CD4-positive, alpha-beta memory T cell (primary cell): ENCODE measurements around the gene PAM. TPM values are rescaled to one million over a fixed set of nuclear protein-coding genes. Genes with fewer than 3 reads are reported as not detected.

Experiments
- CTCF ChIA-PET: fragments of 350-600 bp; sonication (Branson Sonifier 250); formaldehyde crosslinking; loops from one replicate; lab custom pipeline; 2021; ENCODE audit warnings: inconsistent platforms; ENCODE audit not compliant: partially characterized antibody; lab: Charles Lee
- POLR2A ChIA-PET: fragments of 350-600 bp; sonication (Branson Sonifier 250); formaldehyde crosslinking; loops from one replicate; lab custom pipeline; 2021; ENCODE audit not compliant: partially characterized antibody; lab: Charles Lee
- DNase-seq, 5 donors: peaks; one replicate each; pipeline versions ENCODE4 v3.0.0 to v3.0.0-alpha.2; 2020 to 2022; ENCODE audit warnings: mixed read lengths in 1 of 5
- H3K27ac ChIP-seq: one replicate; pipeline ENCODE4 v1.7.0; 2013; ENCODE audit warnings: low read depth, low read length
- H3K27me3 ChIP-seq: 2 replicates; pipeline ENCODE4 v1.7.0; 2013; ENCODE audit warnings: mild to moderate bottlenecking, low read length, moderate library complexity; ENCODE audit not compliant: insufficient read depth
- H3K36me3 ChIP-seq: 2 replicates; pipeline ENCODE4 v1.7.0; 2013; ENCODE audit warnings: mild to moderate bottlenecking, low read length, moderate library complexity; ENCODE audit not compliant: insufficient read depth
- H3K4me1 ChIP-seq: 2 replicates; pipeline ENCODE4 v1.7.0; 2013; ENCODE audit warnings: mild to moderate bottlenecking, low read length, moderate library complexity; ENCODE audit not compliant: insufficient read depth
- H3K4me3 ChIP-seq, 2 donors: one replicate each; pipeline ENCODE4 v1.7.0; 2013; ENCODE audit warnings: low read length in 2 of 2, mild to moderate bottlenecking in 1 of 2
- H3K9me3 ChIP-seq, 2 donors: one replicate each; pipeline ENCODE4 v1.7.0; 2013; ENCODE audit warnings: low read length in 2 of 2, control low read depth in 1 of 2; ENCODE audit not compliant: control insufficient read depth in 1 of 2
- H3K27ac Mint-ChIP-seq, 7 donors: one replicate each; pipeline ENCODE4 v1.8.0; 2020 to 2021; ENCODE audit warnings: mixed read lengths in 7 of 7, mild to moderate bottlenecking in 6 of 7, inconsistent platforms in 3 of 7, moderate library complexity in 3 of 7
- H3K27me3 Mint-ChIP-seq, 2 donors: one replicate each; pipeline ENCODE4 v1.8.0; 2020 to 2021; ENCODE audit warnings: mixed read lengths in 2 of 2
- H3K36me3 Mint-ChIP-seq, 2 donors: one replicate each; pipeline ENCODE4 v1.8.0; 2020 to 2021; ENCODE audit warnings: mixed read lengths in 2 of 2, inconsistent platforms in 1 of 2, mild to moderate bottlenecking in 1 of 2
- H3K4me1 Mint-ChIP-seq, 4 donors: one replicate each; pipeline ENCODE4 v1.8.0; 2020 to 2021; ENCODE audit warnings: mixed read lengths in 4 of 4, mild to moderate bottlenecking in 1 of 4
- H3K4me3 Mint-ChIP-seq, 8 donors: one replicate each; pipeline ENCODE4 v1.8.0; 2020 to 2021; ENCODE audit warnings: mixed read lengths in 8 of 8, mild to moderate bottlenecking in 7 of 8, moderate library complexity in 6 of 8, inconsistent platforms in 3 of 8
- H3K9me3 Mint-ChIP-seq, 8 donors: one replicate each; pipeline ENCODE4 v1.8.0; 2020 to 2021; ENCODE audit warnings: mixed read lengths in 8 of 8, mild to moderate bottlenecking in 5 of 8, inconsistent platforms in 3 of 8, moderate library complexity in 1 of 8
- intact Hi-C: fragments of 100-400 bp; cut with micrococcal nuclease; formaldehyde crosslinking; loops from one replicate; pipeline ENCODE4 v1.15.1; 2023
- polyA plus RNA-seq, 2 donors: library from polyadenylated mRNA; unstranded; fragments of 300-500 nt; fragmentation: Illumina TruSeq; gene quantifications; one replicate each; pipeline ENCODE4 v1.2.3, GENCODE V29; 2021
- total RNA-seq, 2 experiments: library from RNA; stranded (reverse); gene quantifications; one replicate each; pipeline ENCODE4 v1.2.3, GENCODE V29; 2021

PAM gene
- total and polyA plus RNA-seq, 4 experiments from 2014 or later: 25.8 to 31.0 (median 28.7) TPM

DNA sequence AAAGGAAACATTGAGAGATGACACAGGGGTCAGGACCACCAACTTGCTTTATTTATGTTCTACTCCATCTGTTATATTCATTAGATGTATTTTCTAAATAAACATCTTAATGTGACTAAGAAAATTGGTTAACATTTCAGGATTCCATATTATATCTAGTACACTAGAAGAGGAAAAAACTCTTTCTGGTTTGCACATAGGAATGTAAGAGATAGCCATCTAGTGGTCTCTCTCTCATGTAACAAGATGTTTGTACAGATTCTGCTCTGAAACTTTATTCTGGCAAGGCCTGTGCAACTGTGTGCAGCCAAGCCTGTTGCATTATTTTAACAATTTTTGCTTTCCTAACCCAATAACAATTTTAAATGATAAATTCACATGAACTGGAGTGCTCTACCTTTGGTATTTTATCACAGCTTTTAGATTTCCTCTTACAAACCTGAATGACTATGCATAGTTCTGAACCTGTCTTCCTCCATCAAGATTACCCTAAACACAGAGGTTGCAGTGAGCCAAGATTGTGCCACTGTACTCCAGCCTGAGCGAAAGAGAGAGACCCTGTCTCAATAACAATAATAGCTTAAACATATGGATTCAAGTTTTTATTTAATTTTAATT is 216.7 kb downstream of the PAM start:
- Mint-ChIP-seq H3K4me3 (no peak overlapping the region), H3K4me1 (peaks cover 0 to 1% (median 0%) of the 10 kb centered on the region in 4 donors), H3K9me3 (no peaks in the 10 kb centered on the region), H3K36me3 (peaks cover 4 to 14% of the 10 kb centered on the region in 2 donors), H3K27me3 (no peaks in the 10 kb centered on the region), H3K27ac (peak overlapping the region in 1 of 7 donors; percentile 7)
- ChIA-PET POLR2A (no interaction called here), CTCF (interaction anchor here (1.0 to 3.4 kb wide), 6 partner anchors 12 to 290 kb away, joined by 3 to 13 read pairs (median 5); no protein-coding TSS in a partner anchor)
- Histone ChIP-seq H3K4me3 (no peak overlapping the region), H3K9me3 (no peaks in the 10 kb centered on the region), H3K36me3 (no peaks in the 10 kb centered on the region), H3K27me3 (no peaks in the 10 kb centered on the region), H3K27ac (no peak overlapping the region), H3K4me1 (no peaks in the 10 kb centered on the region)
- intact Hi-C loops: loop anchor here (1.0 to 10.0 kb wide), 3 partner anchors 163 to 290 kb away; no protein-coding TSS in a partner anchor
- no peak for DNase-seq

DNA sequence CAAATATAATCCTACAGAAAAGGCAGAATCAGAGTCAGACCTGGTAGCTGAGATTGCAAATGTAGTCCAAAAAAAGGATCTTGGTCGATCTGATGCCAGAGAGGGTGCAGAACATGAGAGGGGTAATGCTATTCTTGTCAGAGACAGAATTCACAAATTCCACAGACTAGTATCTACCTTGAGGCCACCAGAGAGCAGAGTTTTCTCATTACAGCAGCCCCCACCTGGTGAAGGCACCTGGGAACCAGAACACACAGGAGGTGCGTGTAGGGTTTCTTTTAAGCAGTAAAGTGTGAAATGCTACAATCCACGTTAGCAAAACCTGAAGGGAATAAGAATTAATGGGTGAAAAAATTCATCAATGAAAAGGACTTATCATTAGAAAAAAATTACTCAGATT is 219.1 kb downstream of the PAM start:
- CTCF ChIA-PET: interaction anchor here (3.4 kb wide), 1 partner anchor 165 kb away, joined by 13 read pairs; no protein-coding TSS in a partner anchor
- Mint-ChIP-seq H3K4me3 (no peak overlapping the region), H3K27ac (no peak overlapping the region), H3K9me3 (no peaks in the 10 kb centered on the region), H3K4me1 (peaks cover 0 to 1% (median 0%) of the 10 kb centered on the region in 4 donors), H3K27me3 (no peaks in the 10 kb centered on the region), H3K36me3 (peaks cover 13 to 14% of the 10 kb centered on the region in 2 donors)
- no peak overlapping the region for H3K4me3 ChIP-seq
- POLR2A ChIA-PET: no interaction called here
- H3K27ac ChIP-seq: no peak overlapping the region
- no peaks in the 10 kb centered on the region for H3K27me3 ChIP-seq
- no peaks in the 10 kb centered on the region for H3K4me1 ChIP-seq
- intact Hi-C loops: loop anchor here (10.0 kb wide), 1 partner anchor 161 kb away; no protein-coding TSS in a partner anchor
- H3K9me3 ChIP-seq: no peaks in the 10 kb centered on the region
- H3K36me3 ChIP-seq: no peaks in the 10 kb centered on the region
- no peak for DNase-seq

DNA sequence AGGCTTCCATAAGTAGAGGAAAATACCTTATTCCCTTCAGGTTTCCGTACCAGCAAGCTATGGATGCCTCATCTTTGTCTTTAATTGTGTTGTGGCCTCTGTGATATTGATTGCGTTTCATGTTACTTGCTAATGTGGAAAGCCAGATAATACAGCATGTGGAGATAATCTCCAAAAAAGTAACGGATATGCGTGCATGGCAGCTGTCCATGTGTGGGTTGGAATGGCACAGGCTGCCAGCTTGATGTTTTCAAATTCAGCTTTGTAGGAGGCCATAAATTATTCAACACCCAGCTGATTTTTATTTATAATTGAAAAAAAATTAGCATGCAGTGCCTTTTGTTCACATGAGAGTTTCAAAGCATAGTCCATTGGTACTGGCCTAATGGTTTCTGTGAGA is 219.9 kb downstream of the PAM start:
- ChIA-PET CTCF (no interaction called here), POLR2A (no interaction called here)
- no peaks in the 10 kb centered on the region for H3K4me1 ChIP-seq
- H3K9me3 ChIP-seq: no peaks in the 10 kb centered on the region
- Mint-ChIP-seq H3K9me3 (no peaks in the 10 kb centered on the region), H3K27me3 (no peaks in the 10 kb centered on the region), H3K36me3 (peaks cover 13 to 14% of the 10 kb centered on the region in 2 donors), H3K4me1 (peaks cover 0 to 1% (median 0%) of the 10 kb centered on the region in 4 donors), H3K27ac (no peak overlapping the region), H3K4me3 (no peak overlapping the region)
- no peak for DNase-seq
- H3K27ac ChIP-seq: no peak overlapping the region
- no peak overlapping the region for H3K4me3 ChIP-seq
- H3K27me3 ChIP-seq: no peaks in the 10 kb centered on the region
- no peaks in the 10 kb centered on the region for H3K36me3 ChIP-seq
- intact Hi-C loops: loop anchor here (10.0 kb wide), 1 partner anchor 160 kb away; no protein-coding TSS in a partner anchor

DNA sequence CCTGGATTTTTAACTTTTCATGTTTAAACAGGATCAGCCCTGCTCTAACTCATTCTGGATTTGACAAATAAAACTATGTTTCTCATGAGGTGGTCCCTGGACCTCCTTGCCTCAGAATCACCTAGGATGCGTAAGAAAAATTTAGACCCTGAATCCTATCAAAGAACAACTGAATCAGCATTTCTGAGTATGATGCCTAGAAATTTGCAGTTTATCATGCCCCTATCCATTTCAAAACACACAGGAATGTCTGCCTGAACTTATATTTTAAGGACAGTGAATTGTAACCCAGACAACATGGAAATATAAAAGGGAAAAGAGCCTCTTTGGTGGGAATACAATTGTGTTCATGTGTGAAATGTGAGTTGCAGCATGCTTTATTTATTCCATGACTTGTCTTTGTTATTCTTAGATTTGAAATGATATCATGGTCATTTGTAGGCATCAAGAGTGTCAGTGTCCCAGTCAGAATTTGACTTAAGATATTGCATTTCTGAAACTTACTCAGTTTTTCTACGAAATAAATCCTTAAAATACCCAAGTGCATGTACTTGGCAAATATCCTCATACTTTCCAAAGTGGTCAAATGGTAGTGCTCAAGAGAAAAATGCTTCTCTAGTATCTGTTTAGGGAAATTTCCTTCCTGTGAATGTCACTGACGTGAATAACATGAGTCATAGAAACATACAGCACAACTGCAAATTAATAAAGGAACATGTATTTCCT is 220.5 kb downstream of the PAM start:
- H3K4me1 ChIP-seq: no peaks in the 10 kb centered on the region
- no peak overlapping the region for H3K4me3 Mint-ChIP-seq
- H3K36me3 ChIP-seq: no peaks in the 10 kb centered on the region
- ChIA-PET CTCF (no interaction called here), POLR2A (no interaction called here)
- peaks cover 13 to 14% of the 10 kb centered on the region in 2 donors for H3K36me3 Mint-ChIP-seq
- H3K9me3 Mint-ChIP-seq: no peaks in the 10 kb centered on the region
- no peaks in the 10 kb centered on the region for H3K27me3 Mint-ChIP-seq
- peaks cover 0 to 1% (median 0%) of the 10 kb centered on the region in 4 donors for H3K4me1 Mint-ChIP-seq
- H3K27ac Mint-ChIP-seq: no peak overlapping the region
- no peak overlapping the region for H3K27ac ChIP-seq
- intact Hi-C loops: loop anchor here (10.0 kb wide), 1 partner anchor 159 kb away; no protein-coding TSS in a partner anchor
- no peak for DNase-seq
- H3K4me3 ChIP-seq: no peak overlapping the region
- H3K27me3 ChIP-seq: no peaks in the 10 kb centered on the region
- no peaks in the 10 kb centered on the region for H3K9me3 ChIP-seq

DNA sequence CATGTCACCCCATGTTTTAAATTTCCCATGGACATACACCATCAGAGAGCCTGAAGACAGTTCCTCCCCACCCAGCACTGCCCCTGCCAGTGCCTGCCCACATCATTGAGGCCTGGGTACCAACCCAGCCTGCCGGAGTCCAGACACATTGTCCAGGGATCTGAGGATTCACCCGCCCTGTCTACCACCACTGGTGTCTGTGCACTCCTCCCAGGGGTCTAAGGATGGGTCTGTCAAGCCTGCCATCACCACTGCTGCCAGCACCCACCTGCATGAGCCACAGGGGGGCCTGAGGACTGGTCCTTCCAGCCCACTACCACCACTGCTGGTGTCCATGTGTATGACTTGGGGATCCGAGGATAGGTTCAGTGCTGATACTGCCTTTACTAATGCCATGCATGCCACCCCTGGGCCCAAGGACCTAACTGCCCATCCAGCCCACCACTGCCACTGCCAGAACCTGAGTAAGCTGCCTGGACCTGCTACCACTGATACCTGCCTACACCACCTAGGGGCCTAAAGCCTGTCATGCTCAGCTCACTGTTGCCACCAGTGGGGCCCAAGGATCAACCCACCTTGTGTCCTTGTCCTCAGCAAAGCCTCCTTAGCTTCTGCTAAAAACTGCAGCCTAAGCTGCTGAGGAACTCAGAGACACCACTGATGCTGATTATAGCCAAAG is 227.0 kb downstream of the PAM start:
- peaks cover 23 to 27% of the 10 kb centered on the region in 2 donors for H3K36me3 Mint-ChIP-seq
- H3K27me3 Mint-ChIP-seq: no peaks in the 10 kb centered on the region
- POLR2A ChIA-PET: no interaction called here
- CTCF ChIA-PET: interaction anchor here (2.4 kb wide), 1 partner anchor 10 kb away, joined by 6 read pairs; no protein-coding TSS in a partner anchor
- Histone ChIP-seq H3K27ac (no peak overlapping the region), H3K36me3 (no peaks in the 10 kb centered on the region), H3K9me3 (no peaks in the 10 kb centered on the region), H3K4me3 (no peak overlapping the region), H3K27me3 (no peaks in the 10 kb centered on the region), H3K4me1 (no peaks in the 10 kb centered on the region)
- peaks cover 0 to 29% (median 10%) of the 10 kb centered on the region in 8 donors for H3K9me3 Mint-ChIP-seq
- no peak overlapping the region for H3K27ac Mint-ChIP-seq
- H3K4me1 Mint-ChIP-seq: no peaks in the 10 kb centered on the region
- no peak for DNase-seq
- intact Hi-C loops: no loop called here
- no peak overlapping the region for H3K4me3 Mint-ChIP-seq

DNA sequence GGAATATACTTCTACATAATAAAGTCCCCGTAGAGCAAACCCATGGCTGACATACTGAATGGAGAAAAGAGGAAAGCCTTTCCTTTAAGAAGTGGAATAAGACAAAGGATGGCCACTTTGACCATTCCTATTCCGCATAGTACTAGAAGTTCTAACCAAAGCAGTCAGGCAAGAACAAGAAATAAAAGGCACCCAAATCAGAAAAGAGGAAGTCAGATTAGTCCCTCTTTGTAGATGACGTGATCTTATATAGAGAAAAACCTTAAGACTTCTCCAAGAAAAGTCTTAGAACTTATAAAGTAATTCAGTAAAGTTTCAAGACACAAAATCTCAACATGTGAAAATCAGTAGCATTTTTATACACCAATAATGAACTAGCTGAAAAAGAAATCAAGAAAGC is 231.0 kb downstream of the PAM start:
- no peak overlapping the region for H3K4me3 Mint-ChIP-seq
- no peaks in the 10 kb centered on the region for H3K27me3 Mint-ChIP-seq
- no peak for DNase-seq
- Histone ChIP-seq H3K9me3 (no peaks in the 10 kb centered on the region), H3K27me3 (no peaks in the 10 kb centered on the region), H3K4me3 (no peak overlapping the region), H3K27ac (no peak overlapping the region), H3K4me1 (no peaks in the 10 kb centered on the region), H3K36me3 (no peaks in the 10 kb centered on the region)
- H3K36me3 Mint-ChIP-seq: peaks cover 15 to 18% of the 10 kb centered on the region in 2 donors
- H3K27ac Mint-ChIP-seq: no peak overlapping the region
- POLR2A ChIA-PET: no interaction called here
- intact Hi-C loops: no loop called here
- H3K4me1 Mint-ChIP-seq: peaks cover 0 to 3% (median 0%) of the 10 kb centered on the region in 4 donors
- peaks cover 0 to 27% (median 10%) of the 10 kb centered on the region in 8 donors for H3K9me3 Mint-ChIP-seq
- CTCF ChIA-PET: no interaction called here

DNA sequence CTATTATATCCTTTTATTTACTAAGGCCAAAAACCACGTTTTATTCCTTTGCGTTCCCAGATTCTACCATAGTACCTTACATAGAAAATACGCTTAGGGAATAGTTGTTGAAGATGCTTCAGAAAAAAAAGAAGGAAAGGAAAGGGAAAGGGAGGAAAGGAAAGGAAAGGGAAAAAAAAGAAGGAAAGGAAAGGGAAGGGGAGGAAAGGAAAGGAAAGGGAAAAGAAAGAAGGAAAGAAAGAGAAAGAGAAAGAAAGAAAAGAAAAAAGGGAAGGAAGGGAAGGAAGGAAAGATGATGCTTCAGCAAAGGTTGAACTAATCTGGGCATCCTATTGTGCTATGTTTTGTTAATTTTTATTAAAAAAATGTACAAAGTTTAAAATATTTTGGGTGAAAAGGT is 233.4 kb downstream of the PAM start:
- Histone ChIP-seq H3K4me1 (no peaks in the 10 kb centered on the region), H3K27ac (no peak overlapping the region), H3K9me3 (no peaks in the 10 kb centered on the region), H3K36me3 (no peaks in the 10 kb centered on the region), H3K4me3 (no peak overlapping the region), H3K27me3 (no peaks in the 10 kb centered on the region)
- Mint-ChIP-seq H3K36me3 (peaks cover 1 to 8% of the 10 kb centered on the region in 2 donors), H3K27ac (no peak overlapping the region), H3K4me3 (no peak overlapping the region), H3K9me3 (peaks cover 0 to 8% (median 0%) of the 10 kb centered on the region in 8 donors), H3K27me3 (no peaks in the 10 kb centered on the region), H3K4me1 (peaks cover 0 to 3% (median 0%) of the 10 kb centered on the region in 4 donors)
- CTCF ChIA-PET: no interaction called here
- POLR2A ChIA-PET: no interaction called here
- intact Hi-C loops: no loop called here
- DNase-seq: no peak
